ENCODE measurements around the gene SRC.
A peak's percentile ranks its signal among the peaks of the same experiment; 100 is the strongest.

SRC gene

GRCh38 chr20:37315452-37316110 is 30.4 kb upstream of the SRC start:
- DNase-seq: no peak

- peak; percentile 81 to 84 for DNase-seq
Measured at GRCh38 chr20:37316116-37316774, 29.7 kb upstream of the SRC start.

DNA sequence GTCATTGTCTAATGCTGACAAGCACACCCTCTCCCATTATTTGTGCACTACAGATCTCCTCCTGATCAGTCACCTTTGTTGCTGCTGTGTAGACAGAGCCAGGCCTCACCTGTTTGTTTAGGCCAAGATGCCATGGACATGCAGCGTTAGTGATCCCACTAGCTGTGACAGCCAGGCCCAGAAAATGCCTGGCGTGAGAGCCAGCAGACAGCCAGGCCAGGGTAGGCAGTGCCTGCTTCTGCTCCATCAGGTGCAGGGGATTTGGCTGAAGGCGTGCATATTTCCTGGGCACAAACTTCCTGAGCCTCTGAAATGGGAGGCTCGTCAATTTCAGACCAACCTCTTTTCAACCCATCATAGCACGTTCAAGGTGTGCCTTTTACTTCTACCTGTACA is 29.2 kb upstream of the SRC start:
- no peak for DNase-seq

DNA sequence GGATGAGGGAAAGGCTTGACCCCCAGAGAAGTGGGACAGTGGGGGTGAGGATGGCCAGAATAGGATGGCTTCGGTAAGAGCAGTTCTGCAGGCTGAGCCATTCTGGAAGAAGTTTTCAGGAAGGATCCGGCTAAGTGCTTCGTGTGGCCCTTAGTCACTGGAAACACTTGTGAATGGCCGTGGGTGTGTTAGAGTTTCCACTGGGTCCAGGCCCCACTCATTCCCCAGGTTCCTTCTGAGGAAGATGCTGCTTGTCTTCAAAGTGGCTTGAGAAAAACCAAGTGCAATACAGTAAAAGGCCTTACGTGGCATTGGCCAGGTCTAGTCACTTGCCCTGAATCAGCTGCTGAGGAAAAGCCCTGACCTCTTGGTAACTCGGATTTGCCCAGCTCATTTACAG is 28.6 kb upstream of the SRC start:
- no peak for DNase-seq

GRCh38 chr20:37317994-37318640 is 27.8 kb upstream of the SRC start:
- DNase-seq: no peak

- no peak for DNase-seq
Measured at GRCh38 chr20:37319151-37319671, 26.7 kb upstream of the SRC start.

GRCh38 chr20:37323985-37324384 is 22.0 kb upstream of the SRC start:
- DNase-seq: no peak

DNA sequence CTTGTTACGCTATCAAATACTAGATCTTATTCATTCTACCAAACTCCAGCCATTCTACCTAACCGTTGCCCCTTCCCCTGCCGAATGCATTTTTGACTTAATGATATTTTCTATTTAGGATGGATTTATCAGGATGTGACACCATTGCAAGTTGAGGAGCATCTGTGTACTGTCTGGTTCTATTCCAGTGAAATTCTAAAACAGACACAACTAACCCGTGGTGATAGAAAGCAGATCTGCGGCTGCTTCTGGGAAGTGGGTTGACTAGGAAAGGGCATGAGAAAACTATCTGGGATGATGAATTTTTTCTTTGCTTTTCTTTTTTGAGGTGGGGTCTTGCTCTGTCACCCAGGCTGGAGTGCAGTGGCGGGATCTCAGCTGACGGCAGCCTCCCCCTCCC is 20.7 kb upstream of the SRC start:
- DNase-seq: no peak

DNA sequence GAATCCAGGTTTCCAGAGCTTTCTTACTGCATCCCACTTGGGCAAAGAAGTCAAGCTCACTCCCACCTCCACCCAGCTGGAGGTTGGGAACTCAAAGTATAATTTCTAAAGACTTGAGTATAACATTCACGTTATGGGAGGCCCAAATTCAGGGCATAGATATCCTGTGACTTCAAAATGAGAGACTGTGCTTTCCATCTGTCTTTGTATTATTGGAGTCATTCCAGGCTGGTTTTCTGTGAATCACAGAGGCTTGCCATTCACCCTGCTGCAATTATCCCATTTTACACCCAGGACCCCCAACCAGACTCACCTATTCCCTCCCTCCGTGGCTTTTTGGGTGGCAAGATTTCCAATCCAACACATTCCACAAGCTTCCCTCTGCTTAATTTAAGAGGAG is 19.3 kb upstream of the SRC start:
- no peak for DNase-seq

DNA sequence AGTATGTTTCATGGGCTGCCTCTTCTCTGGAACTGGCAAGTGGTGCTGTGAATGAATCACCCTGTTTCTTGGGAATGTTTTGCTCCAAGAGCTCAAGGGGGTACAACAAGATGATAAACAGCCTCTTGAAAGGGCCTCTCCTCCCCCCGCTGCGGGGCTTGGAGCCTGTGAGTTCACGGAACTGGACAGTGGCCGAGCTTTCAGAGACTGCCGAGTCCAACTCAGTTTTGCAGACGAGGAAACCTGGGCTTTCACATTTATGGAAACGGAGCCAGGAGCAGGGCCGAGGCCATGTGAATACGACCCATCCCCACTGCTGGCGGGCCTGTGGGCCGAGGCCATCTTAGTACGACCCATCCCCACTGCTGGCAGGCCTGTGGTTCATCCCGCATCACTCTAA is 18.2 kb upstream of the SRC start:
- no peak for DNase-seq

DNA sequence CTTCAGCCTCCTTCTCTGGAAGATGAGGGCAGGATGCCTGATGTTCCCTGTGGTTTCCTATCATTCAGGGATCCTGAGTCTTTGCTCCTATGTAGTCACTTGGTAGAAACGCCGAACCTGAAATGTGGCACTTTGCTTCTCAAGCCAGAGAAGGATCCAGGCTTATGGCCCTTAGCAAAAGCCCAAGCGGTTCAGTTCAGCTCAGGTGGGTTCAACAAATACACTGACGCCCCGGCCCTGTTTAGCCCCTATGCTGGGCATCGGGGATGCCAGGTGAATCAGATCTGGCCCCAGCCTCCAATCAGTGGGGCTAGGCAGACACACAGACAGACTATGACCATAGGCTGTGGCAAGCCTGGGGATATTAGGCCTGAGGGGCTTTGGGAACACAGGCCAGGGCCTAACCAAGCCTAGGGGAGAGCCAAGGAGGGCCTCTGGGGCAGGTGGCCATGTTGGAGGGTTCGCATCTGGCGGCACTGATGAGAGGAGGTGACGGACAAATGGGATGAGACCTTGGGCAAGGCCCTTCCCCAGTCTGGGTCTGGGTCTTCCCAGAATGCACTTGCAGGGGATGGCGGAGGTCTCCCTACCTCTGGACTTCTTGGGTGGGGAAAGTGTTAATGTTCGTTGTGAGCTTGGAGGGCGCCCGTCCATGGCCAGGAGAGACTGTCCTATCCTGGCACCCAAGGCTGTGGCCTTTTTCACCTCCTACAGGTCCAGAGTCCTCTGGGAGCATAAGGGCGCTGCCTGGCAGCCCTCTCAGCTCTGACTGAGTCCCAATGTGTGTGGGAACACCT is 17.6 kb upstream of the SRC start:
- DNase-seq: no peak

GRCh38 chr20:37329481-37330165 is 16.3 kb upstream of the SRC start:
- no peak for DNase-seq

- DNase-seq: no peak
Measured at GRCh38 chr20:37330316-37330715, 15.6 kb upstream of the SRC start.

DNA sequence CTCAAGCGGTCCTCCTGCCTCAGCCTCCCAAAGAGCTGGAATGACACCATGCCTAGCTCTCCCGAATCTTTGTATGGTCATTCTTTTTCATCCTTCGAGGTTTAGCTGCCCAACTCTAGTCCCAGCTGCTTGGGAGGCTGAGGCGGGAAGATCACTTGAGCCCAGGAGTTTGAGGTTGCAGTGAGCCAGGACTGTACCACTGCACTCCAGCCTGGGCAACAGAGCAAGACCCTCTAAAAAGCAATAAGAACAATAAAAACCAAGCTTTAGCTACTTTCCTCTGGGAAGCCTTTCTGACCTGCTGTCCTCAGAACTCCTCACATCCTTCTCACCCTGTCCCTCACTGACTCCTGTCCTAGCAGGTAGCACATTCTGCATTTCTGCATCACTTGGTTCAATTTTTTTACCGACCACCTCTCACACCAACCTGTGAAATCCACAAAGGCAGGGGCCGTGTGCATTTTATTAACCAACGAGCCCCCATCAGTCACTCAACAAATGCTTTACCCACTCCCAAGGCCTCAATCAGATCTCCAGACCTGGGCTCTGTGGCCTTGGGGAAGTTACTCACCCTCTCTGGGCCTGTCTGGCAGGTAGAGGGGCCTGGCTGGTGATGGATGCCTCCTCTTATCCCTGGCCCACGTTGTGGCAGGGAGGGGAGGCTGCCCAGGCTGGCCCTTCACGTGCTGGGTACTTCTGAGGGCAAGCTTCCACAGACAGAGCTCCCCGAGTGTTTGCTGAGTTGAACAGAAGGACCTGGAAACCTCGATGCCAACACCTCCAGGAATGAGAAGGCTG is 14.7 kb upstream of the SRC start:
- no peak for DNase-seq

DNA sequence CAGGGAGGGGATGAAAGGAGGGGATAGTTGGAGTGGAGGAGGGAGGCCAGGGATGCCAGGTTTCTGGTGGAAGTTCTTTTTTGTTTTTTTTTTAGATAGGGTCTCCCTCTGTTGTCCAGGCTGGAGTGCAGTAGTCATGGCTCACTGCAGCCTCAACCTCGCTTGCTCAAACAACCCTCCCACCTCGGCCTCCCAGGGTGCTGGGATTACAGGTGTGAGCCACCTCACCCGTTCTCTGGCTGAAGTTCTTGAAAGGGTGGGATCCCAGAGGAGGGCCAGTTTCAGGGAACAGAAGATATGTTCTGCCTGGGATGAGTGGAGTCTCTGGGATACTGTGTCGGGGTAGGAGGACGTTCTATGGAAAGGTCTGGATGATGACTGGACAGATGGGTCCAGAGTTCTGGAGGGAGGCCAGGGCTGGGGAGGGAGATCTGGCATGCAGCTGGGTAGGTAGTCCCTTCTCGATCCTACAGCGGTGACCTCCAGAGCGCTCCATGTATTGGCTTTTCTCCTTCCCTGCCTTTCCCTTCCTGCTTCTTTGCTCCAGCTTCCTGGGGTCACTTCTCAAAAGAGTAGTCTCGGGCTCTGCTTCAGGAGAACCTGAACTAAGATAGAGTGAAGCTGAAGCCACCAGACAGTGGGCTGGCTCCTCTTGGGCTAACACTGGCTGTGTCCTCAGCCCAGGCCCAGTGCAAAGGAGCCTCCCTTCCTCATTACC is 12.7 kb upstream of the SRC start:
- no peak for DNase-seq

GRCh38 chr20:37333848-37334318 is 12.1 kb upstream of the SRC start:
- DNase-seq: no peak

GRCh38 chr20:37334450-37334849 is 11.5 kb upstream of the SRC start:
- no peak for DNase-seq

DNA sequence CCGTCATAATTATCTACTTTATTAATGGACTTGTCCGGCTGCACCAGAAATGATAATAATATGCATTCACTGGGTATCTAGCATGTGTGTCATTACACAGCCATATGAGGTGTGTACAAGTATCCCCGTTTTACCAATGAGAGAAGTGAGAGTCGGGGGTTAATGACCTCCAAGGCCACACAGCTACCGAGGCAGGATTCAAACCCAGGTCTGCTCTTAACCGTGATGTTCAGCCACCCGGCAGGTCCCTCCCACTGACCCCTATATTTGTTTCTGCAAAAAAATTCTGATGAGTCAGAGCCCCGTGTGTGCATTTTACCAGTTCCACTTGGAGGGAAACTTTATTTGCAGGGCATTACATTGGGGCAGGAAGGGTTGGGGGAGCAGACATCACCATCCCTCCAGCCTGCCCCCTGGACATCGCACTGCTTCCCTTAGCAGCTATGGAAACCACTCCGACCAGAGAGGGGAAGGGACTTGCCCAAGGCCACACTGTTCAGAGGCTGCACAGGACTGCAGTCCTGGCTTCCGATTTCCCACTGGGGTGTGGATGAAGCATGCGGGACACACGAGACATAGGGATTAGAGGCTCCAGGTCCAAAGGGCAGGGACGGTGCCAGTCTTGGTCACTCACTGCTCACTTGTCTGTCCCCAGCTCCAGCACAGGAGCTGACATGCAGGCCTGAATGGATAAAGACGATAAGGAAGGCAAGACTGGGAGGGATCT is 10.1 kb upstream of the SRC start:
- no peak for DNase-seq

GRCh38 chr20:37336369-37337207 is 9.4 kb upstream of the SRC start:
- peak; percentile 70 to 75 for DNase-seq

Measured in AML-193 (cell line).